ENCODE measurements around the gene SEC23B. TPM values are rescaled to one million over a fixed set of nuclear protein-coding genes. Genes with fewer than 3 reads are reported as not detected.

SEC23B gene
- total and polyA plus RNA-seq, 2 of the 13 experiments (the other 11 are each of a cell fraction or from before 2014, with no cell fraction given), result 114 to 120 TPM

- 98% methylated on average over 4 of the region's 4 CpGs for whole genome bisulfite sequencing (ENCODE audit: low lambda C conversion rate)
- no peaks in the 10 kb centered on the region for H3K9me3 ChIP-seq (ENCODE audit: low read length)
- no peak for DNase-seq (ENCODE audit: low spot score)
- in situ Hi-C loops (cut with HindIII; ENCODE audit: extremely low pct_ligation_motif_present, low pct_unique_long_range_greater_than_20kb) (no loop called here), intact Hi-C loops (cut with micrococcal nuclease; ENCODE audit: unreplicated experiment) (no loop called here)
- no TSS peak for BruUV-seq (replicated peaks)
- no peak overlapping the region for H3K4me2 ChIP-seq (ENCODE audit: low read depth, low read length)
- H3K4me3 ChIP-seq (replicated peaks in 1 of 3; ENCODE audit: insufficient read depth in 1 of 3, low read depth in 2 of 3, low read length in 3 of 3), result no peak overlapping the region
- H3K4me1 ChIP-seq (ENCODE audit: insufficient read depth, low read length), result peaks cover 15% of the 10 kb centered on the region
- no peaks in the 10 kb centered on the region for H4K20me1 ChIP-seq (ENCODE audit: insufficient read depth, low read length)
- FAIRE-seq, result no peak
- ATAC-seq, result no peak
- CTCF ChIA-PET (ENCODE audit: low intra/inter-chr PET ratio, low total read pairs), result no interaction called here
- H3K36me3 ChIP-seq (replicated peaks in 1 of 2; ENCODE audit: control insufficient read depth in 1 of 2, insufficient read depth in 2 of 2, low read length in 2 of 2), result peaks cover 24 to 66% of the 10 kb centered on the region in 2 experiments
- POLR2A ChIA-PET, result interaction anchor here (1.2 kb wide), 1 partner anchor 26 kb away, joined by 5 read pairs; the partner anchor contains the start of gene SEC23B
- no peak overlapping the region for H3K9ac ChIP-seq (ENCODE audit: insufficient read depth, low read depth, low read length)
- H3K79me2 ChIP-seq (ENCODE audit: insufficient read depth, low read length), result no peaks in the 10 kb centered on the region
- H3K27ac ChIP-seq (ENCODE audit: extremely low read length, insufficient read depth, low read length), result no peak overlapping the region
- H2AFZ ChIP-seq (ENCODE audit: low read length), result no peak overlapping the region
- no peaks in the 10 kb centered on the region for H3K27me3 ChIP-seq (ENCODE audit: control insufficient read depth in 1 of 2, insufficient read depth in 2 of 2, low read length in 2 of 2)
- TF ChIP-seq YEATS2 (CRISPR knock-in tag; IDR thresholded peaks at IDR 0.05; ENCODE audit: borderline replicate concordance), result no peak
- no peak for TF ChIP-seq NCOA5 (CRISPR knock-in tag; IDR thresholded peaks at IDR 0.05)
- TF ChIP-seq ZNF597 (CRISPR knock-in tag; IDR thresholded peaks at IDR 0.05), result no peak
- TF ChIP-seq ZNF816 (CRISPR knock-in tag; IDR thresholded peaks at IDR 0.05; ENCODE audit: borderline replicate concordance), result no peak
- TF ChIP-seq ZNF570 (CRISPR knock-in tag; IDR thresholded peaks at IDR 0.05; ENCODE audit: borderline replicate concordance), result no peak
- TF ChIP-seq KDM3A (CRISPR knock-in tag; IDR thresholded peaks at IDR 0.05; ENCODE audit: low read depth), result no peak
- TF ChIP-seq IKZF1 (IDR thresholded peaks at IDR 0.05), result no peak
- no peak for TF ChIP-seq CSRNP1 (CRISPR knock-in tag; IDR thresholded peaks at IDR 0.05)
- no peak for TF ChIP-seq NFKB2 (CRISPR knock-in tag; IDR thresholded peaks at IDR 0.05; ENCODE audit: borderline replicate concordance)
- no peak for TF ChIP-seq KIAA2018 (CRISPR knock-in tag; IDR thresholded peaks at IDR 0.05; ENCODE audit: borderline replicate concordance)
- no peak for TF ChIP-seq CREB3 (CRISPR knock-in tag; IDR thresholded peaks at IDR 0.05)
- no peak for TF ChIP-seq ZEB1 (IDR thresholded peaks at IDR 0.05; ENCODE audit: insufficient replicate concordance, low read depth)
- no peak for TF ChIP-seq ZNF441 (CRISPR knock-in tag; IDR thresholded peaks at IDR 0.05; ENCODE audit: borderline replicate concordance)
These were observed 26.1 kb upstream of the SEC23B start for GRCh38 chr20:18481596-18481995.
